ENCODE measurements around the gene STK38L.

The STK38L gene

DNA sequence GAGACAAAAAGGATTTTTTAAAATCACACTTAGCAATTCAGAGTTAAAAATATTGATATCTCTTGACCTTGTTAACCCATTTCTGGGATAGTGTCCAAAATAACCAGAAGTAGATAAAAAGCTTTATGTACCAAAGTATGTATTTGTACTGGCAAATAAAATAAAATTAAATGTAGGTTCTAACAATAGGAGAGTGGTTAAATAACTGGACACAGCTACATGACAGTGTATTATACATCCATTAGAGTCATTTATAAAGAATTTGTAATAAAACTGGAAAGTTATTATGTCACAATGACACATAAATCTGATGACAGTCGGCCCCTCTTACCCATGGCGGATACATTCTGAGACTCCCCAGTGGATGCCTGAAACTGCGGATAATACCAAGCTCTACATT lies 122.5 kb downstream of the STK38L start:
- Histone ChIP-seq H3K4me3 (ENCODE audit: low read depth, low read length) (no peak overlapping the region), H3K4me1 (ENCODE audit: control insufficient read depth, insufficient read depth, low read length) (no peaks in the 10 kb centered on the region), H3K27ac (ENCODE audit: extremely low read depth, low read depth, low read length) (no peak overlapping the region), H3K36me3 (ENCODE audit: control insufficient read depth in 2 of 2, insufficient read depth in 1 of 2, low read length in 2 of 2) (peaks cover 4 to 10% of the 10 kb centered on the region in 2 experiments; a peak in 2 of 3 replicates), H3K9me3 (ENCODE audit: control insufficient read depth, insufficient read depth, low read depth, low read length) (no peaks in the 10 kb centered on the region)
- TF ChIP-seq ZNF341 (tag by site-specific recombination; IDR thresholded peaks at IDR 0.05; ENCODE audit: low read depth) (no peak), YY1 (tag by site-specific recombination; IDR thresholded peaks at IDR 0.05) (no peak), ZNF596 (tag by site-specific recombination; IDR thresholded peaks at IDR 0.05) (no peak), ZNF202 (tag by site-specific recombination; IDR thresholded peaks at IDR 0.05; ENCODE audit: borderline replicate concordance) (no peak)
- TF ChIP-seq, protein P1, sequence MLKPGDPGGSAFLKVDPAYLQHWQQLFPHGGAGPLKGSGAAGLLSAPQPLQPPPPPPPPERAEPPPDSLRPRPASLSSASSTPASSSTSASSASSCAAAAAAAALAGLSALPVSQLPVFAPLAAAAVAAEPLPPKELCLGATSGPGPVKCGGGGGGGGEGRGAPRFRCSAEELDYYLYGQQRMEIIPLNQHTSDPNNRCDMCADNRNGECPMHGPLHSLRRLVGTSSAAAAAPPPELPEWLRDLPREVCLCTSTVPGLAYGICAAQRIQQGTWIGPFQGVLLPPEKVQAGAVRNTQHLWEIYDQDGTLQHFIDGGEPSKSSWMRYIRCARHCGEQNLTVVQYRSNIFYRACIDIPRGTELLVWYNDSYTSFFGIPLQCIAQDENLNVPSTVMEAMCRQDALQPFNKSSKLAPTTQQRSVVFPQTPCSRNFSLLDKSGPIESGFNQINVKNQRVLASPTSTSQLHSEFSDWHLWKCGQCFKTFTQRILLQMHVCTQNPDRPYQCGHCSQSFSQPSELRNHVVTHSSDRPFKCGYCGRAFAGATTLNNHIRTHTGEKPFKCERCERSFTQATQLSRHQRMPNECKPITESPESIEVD (tag by site-specific recombination; IDR thresholded peaks at IDR 0.05), result peak; percentile 60
- TF ChIP-seq, protein P2, sequence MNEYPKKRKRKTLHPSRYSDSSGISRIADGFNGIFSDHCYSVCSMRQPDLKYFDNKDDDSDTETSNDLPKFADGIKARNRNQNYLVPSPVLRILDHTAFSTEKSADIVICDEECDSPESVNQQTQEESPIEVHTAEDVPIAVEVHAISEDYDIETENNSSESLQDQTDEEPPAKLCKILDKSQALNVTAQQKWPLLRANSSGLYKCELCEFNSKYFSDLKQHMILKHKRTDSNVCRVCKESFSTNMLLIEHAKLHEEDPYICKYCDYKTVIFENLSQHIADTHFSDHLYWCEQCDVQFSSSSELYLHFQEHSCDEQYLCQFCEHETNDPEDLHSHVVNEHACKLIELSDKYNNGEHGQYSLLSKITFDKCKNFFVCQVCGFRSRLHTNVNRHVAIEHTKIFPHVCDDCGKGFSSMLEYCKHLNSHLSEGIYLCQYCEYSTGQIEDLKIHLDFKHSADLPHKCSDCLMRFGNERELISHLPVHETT (tag by site-specific recombination; IDR thresholded peaks at IDR 0.05), result no peak
- CTCF ChIA-PET, result interaction anchor here (1.2 to 1.7 kb wide), 2 partner anchors 15 to 18 kb away, joined by 3 to 8 read pairs; no protein-coding TSS in a partner anchor
- POLR2A ChIA-PET, result no interaction called here

DNA sequence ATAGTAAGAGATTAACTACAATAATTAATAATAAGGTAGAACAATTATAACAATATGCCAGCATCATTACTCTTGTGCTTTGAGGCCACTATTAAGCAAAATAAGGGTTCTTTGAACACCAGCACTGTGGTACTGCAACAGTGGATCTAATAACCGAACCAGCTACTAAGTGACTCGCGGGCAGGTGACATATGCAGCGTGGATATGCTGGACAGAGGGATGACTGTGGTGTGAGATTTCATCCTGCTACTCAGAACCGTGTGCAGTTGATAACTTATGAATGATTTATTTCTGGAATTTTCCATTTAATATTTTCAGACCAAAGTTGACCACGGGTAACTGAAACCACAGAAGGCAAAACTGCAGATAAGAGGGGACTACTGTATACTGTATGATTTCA lies 123.0 kb downstream of the STK38L start:
- ChIA-PET CTCF (interaction anchor here (1.1 to 1.7 kb wide), 3 partner anchors 9 to 17 kb away, joined by 3 to 8 read pairs (median 3); no protein-coding TSS in a partner anchor), POLR2A (no interaction called here)
- Histone ChIP-seq H3K4me1 (ENCODE audit: control insufficient read depth, insufficient read depth, low read length) (no peaks in the 10 kb centered on the region), H3K27ac (ENCODE audit: extremely low read depth, low read depth, low read length) (no peak overlapping the region), H3K4me3 (ENCODE audit: low read depth, low read length) (no peak overlapping the region), H3K36me3 (ENCODE audit: control insufficient read depth in 2 of 2, insufficient read depth in 1 of 2, low read length in 2 of 2) (peaks cover 4 to 10% of the 10 kb centered on the region in 2 experiments; a peak in 2 of 3 replicates), H3K9me3 (ENCODE audit: control insufficient read depth, insufficient read depth, low read depth, low read length) (no peaks in the 10 kb centered on the region)
- TF ChIP-seq KLF9 (tag by site-specific recombination; IDR thresholded peaks at IDR 0.05; ENCODE audit: low read depth) (no peak), ZNF521 (tag by site-specific recombination; IDR thresholded peaks at IDR 0.05) (no peak), ZNF132 (tag by site-specific recombination; IDR thresholded peaks at IDR 0.05; ENCODE audit: borderline replicate concordance) (no peak)
- TF ChIP-seq, protein P3, sequence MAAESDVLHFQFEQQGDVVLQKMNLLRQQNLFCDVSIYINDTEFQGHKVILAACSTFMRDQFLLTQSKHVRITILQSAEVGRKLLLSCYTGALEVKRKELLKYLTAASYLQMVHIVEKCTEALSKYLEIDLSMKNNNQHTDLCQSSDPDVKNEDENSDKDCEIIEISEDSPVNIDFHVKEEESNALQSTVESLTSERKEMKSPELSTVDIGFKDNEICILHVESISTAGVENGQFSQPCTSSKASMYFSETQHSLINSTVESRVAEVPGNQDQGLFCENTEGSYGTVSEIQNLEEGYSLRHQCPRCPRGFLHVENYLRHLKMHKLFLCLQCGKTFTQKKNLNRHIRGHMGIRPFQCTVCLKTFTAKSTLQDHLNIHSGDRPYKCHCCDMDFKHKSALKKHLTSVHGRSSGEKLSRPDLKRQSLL (tag by site-specific recombination; IDR thresholded peaks at IDR 0.05), result no peak
- TF ChIP-seq, protein P4, sequence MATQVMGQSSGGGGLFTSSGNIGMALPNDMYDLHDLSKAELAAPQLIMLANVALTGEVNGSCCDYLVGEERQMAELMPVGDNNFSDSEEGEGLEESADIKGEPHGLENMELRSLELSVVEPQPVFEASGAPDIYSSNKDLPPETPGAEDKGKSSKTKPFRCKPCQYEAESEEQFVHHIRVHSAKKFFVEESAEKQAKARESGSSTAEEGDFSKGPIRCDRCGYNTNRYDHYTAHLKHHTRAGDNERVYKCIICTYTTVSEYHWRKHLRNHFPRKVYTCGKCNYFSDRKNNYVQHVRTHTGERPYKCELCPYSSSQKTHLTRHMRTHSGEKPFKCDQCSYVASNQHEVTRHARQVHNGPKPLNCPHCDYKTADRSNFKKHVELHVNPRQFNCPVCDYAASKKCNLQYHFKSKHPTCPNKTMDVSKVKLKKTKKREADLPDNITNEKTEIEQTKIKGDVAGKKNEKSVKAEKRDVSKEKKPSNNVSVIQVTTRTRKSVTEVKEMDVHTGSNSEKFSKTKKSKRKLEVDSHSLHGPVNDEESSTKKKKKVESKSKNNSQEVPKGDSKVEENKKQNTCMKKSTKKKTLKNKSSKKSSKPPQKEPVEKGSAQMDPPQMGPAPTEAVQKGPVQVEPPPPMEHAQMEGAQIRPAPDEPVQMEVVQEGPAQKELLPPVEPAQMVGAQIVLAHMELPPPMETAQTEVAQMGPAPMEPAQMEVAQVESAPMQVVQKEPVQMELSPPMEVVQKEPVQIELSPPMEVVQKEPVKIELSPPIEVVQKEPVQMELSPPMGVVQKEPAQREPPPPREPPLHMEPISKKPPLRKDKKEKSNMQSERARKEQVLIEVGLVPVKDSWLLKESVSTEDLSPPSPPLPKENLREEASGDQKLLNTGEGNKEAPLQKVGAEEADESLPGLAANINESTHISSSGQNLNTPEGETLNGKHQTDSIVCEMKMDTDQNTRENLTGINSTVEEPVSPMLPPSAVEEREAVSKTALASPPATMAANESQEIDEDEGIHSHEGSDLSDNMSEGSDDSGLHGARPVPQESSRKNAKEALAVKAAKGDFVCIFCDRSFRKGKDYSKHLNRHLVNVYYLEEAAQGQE (tag by site-specific recombination; IDR thresholded peaks at IDR 0.05), result 0 out of 2 replicates have a peak, but pooled peaks have one; percentile 36
